ENCODE data around the gene GLI1.
"Not testable (repeated sequence)": the region's sequence is repeated elsewhere in the genome, so short reads cannot be mapped to it uniquely, and the experiment has no call there.

The GLI1 gene

GRCh38 chr12:57513266-57513665 is 53.7 kb downstream of the GLI1 start:
- no peak overlapping the region for H3K27ac ChIP-seq (ENCODE audit: low read length)
- peaks cover 99% of the 10 kb centered on the region for H3K36me3 ChIP-seq (ENCODE audit: insufficient read depth, low read depth, low read length)
- H3K9me3 ChIP-seq (ENCODE audit: insufficient read depth, low read depth, low read length): no peaks in the 10 kb centered on the region

GRCh38 chr12:57513677-57514076 is 54.1 kb downstream of the GLI1 start:
- H3K9me3 ChIP-seq (ENCODE audit: insufficient read depth, low read depth, low read length); H3K27ac ChIP-seq (ENCODE audit: low read length); H3K9ac ChIP-seq (ENCODE audit: low read depth, low read length); H3K4me3 ChIP-seq (ENCODE audit: low read length); H3K27me3 ChIP-seq (ENCODE audit: insufficient read depth, low read length); H3K4me1 ChIP-seq (ENCODE audit: insufficient read depth, low read length): not testable (repeated sequence)
- peaks cover 100% of the 10 kb centered on the region for H3K36me3 ChIP-seq (ENCODE audit: insufficient read depth, low read depth, low read length)

More at GRCh38 chr12:57513266-57513665, 53.7 kb downstream of the GLI1 start:
- no peak overlapping the region for H3K9ac ChIP-seq (ENCODE audit: low read depth, low read length)
- no peak overlapping the region for H3K4me3 ChIP-seq (ENCODE audit: low read length)
- H3K4me1 ChIP-seq (ENCODE audit: insufficient read depth, low read length): peaks cover under 1% of the 10 kb centered on the region; the same call in 1 of the 2 replicates
- H3K27me3 ChIP-seq (ENCODE audit: insufficient read depth, low read length): no peaks in the 10 kb centered on the region

GRCh38 chr12:57514246-57514645 is 54.7 kb downstream of the GLI1 start:
- H3K36me3 ChIP-seq (ENCODE audit: insufficient read depth, low read depth, low read length): peaks cover 100% of the 10 kb centered on the region
- not testable (repeated sequence) for H3K27me3 ChIP-seq (ENCODE audit: insufficient read depth, low read length); H3K9me3 ChIP-seq (ENCODE audit: insufficient read depth, low read depth, low read length); H3K9ac ChIP-seq (ENCODE audit: low read depth, low read length); H3K4me1 ChIP-seq (ENCODE audit: insufficient read depth, low read length); H3K4me3 ChIP-seq (ENCODE audit: low read length); H3K27ac ChIP-seq (ENCODE audit: low read length)

GRCh38 chr12:57514720-57515407 is 55.3 kb downstream of the GLI1 start:
- Histone ChIP-seq H3K4me1 (ENCODE audit: insufficient read depth, low read length) (peaks cover 4% of the 10 kb centered on the region; the same call in 1 of the 2 replicates), H3K27me3 (ENCODE audit: insufficient read depth, low read length) (no peaks in the 10 kb centered on the region), H3K9me3 (ENCODE audit: insufficient read depth, low read depth, low read length) (no peaks in the 10 kb centered on the region), H3K9ac (ENCODE audit: low read depth, low read length) (no peak overlapping the region), H3K27ac (ENCODE audit: low read length) (no peak overlapping the region), H3K4me3 (ENCODE audit: low read length) (no peak overlapping the region), H3K36me3 (ENCODE audit: insufficient read depth, low read depth, low read length) (peaks cover 94% of the 10 kb centered on the region)

- Histone ChIP-seq H3K27me3 (ENCODE audit: insufficient read depth, low read length) (no peaks in the 10 kb centered on the region), H3K4me1 (ENCODE audit: insufficient read depth, low read length) (peaks cover 4% of the 10 kb centered on the region; the same call in 1 of the 2 replicates), H3K36me3 (ENCODE audit: insufficient read depth, low read depth, low read length) (peaks cover 88% of the 10 kb centered on the region), H3K4me3 (ENCODE audit: low read length) (no peak overlapping the region), H3K27ac (ENCODE audit: low read length) (no peak overlapping the region), H3K9ac (ENCODE audit: low read depth, low read length) (no peak overlapping the region), H3K9me3 (ENCODE audit: insufficient read depth, low read depth, low read length) (no peaks in the 10 kb centered on the region)
Observed at GRCh38 chr12:57515408-57515933, 55.9 kb downstream of the GLI1 start.

GRCh38 chr12:57515934-57516541 is 56.5 kb downstream of the GLI1 start:
- peaks cover 5% of the 10 kb centered on the region; the same call in 1 of the 2 replicates for H3K4me1 ChIP-seq (ENCODE audit: insufficient read depth, low read length)
- no peak overlapping the region for H3K4me3 ChIP-seq (ENCODE audit: low read length)
- no peaks in the 10 kb centered on the region for H3K9me3 ChIP-seq (ENCODE audit: insufficient read depth, low read depth, low read length)
- H3K27ac ChIP-seq (ENCODE audit: low read length): no peak overlapping the region
- H3K27me3 ChIP-seq (ENCODE audit: insufficient read depth, low read length): no peaks in the 10 kb centered on the region
- H3K36me3 ChIP-seq (ENCODE audit: insufficient read depth, low read depth, low read length): peaks cover 83% of the 10 kb centered on the region
- H3K9ac ChIP-seq (ENCODE audit: low read depth, low read length): no peak overlapping the region

- Histone ChIP-seq H3K36me3 (ENCODE audit: insufficient read depth, low read depth, low read length) (peaks cover 76% of the 10 kb centered on the region), H3K9ac (ENCODE audit: low read depth, low read length) (no peak overlapping the region), H3K9me3 (ENCODE audit: insufficient read depth, low read depth, low read length) (no peaks in the 10 kb centered on the region), H3K27ac (ENCODE audit: low read length) (no peak overlapping the region), H3K4me1 (ENCODE audit: insufficient read depth, low read length) (peaks cover 12% of the 10 kb centered on the region; the same call in 1 of the 2 replicates), H3K27me3 (ENCODE audit: insufficient read depth, low read length) (no peaks in the 10 kb centered on the region; the same call in 1 of the 2 replicates), H3K4me3 (ENCODE audit: low read length) (no peak overlapping the region)
Observed at GRCh38 chr12:57516617-57517153, 57.1 kb downstream of the GLI1 start.

GRCh38 chr12:57517187-57517586 is 57.6 kb downstream of the GLI1 start:
- Histone ChIP-seq H3K36me3 (ENCODE audit: insufficient read depth, low read depth, low read length) (peaks cover 71% of the 10 kb centered on the region), H3K9me3 (ENCODE audit: insufficient read depth, low read depth, low read length) (no peaks in the 10 kb centered on the region), H3K27me3 (ENCODE audit: insufficient read depth, low read length) (no peaks in the 10 kb centered on the region; the same call in 1 of the 2 replicates), H3K4me1 (ENCODE audit: insufficient read depth, low read length) (peaks cover 16% of the 10 kb centered on the region; the same call in 1 of the 2 replicates), H3K27ac (ENCODE audit: low read length) (no peak overlapping the region), H3K9ac (ENCODE audit: low read depth, low read length) (no peak overlapping the region), H3K4me3 (ENCODE audit: low read length) (no peak overlapping the region)

GRCh38 chr12:57517718-57518117 is 58.1 kb downstream of the GLI1 start:
- H3K4me1 ChIP-seq (ENCODE audit: insufficient read depth, low read length): peaks cover 16% of the 10 kb centered on the region; the same call in 1 of the 2 replicates
- H3K27ac ChIP-seq (ENCODE audit: low read length); H3K27me3 ChIP-seq (ENCODE audit: insufficient read depth, low read length); H3K9me3 ChIP-seq (ENCODE audit: insufficient read depth, low read depth, low read length); H3K4me3 ChIP-seq (ENCODE audit: low read length); H3K9ac ChIP-seq (ENCODE audit: low read depth, low read length): not testable (repeated sequence)
- H3K36me3 ChIP-seq (ENCODE audit: insufficient read depth, low read depth, low read length): peaks cover 66% of the 10 kb centered on the region

GRCh38 chr12:57518176-57518919 is 58.8 kb downstream of the GLI1 start:
- Histone ChIP-seq H3K36me3 (ENCODE audit: insufficient read depth, low read depth, low read length) (peaks cover 60% of the 10 kb centered on the region), H3K4me1 (ENCODE audit: insufficient read depth, low read length) (peaks cover 16% of the 10 kb centered on the region; the same call in 1 of the 2 replicates), H3K27me3 (ENCODE audit: insufficient read depth, low read length) (no peaks in the 10 kb centered on the region; the same call in 1 of the 2 replicates), H3K9ac (ENCODE audit: low read depth, low read length) (no peak overlapping the region), H3K4me3 (ENCODE audit: low read length) (no peak overlapping the region), H3K27ac (ENCODE audit: low read length) (no peak overlapping the region), H3K9me3 (ENCODE audit: insufficient read depth, low read depth, low read length) (no peaks in the 10 kb centered on the region)
